Left renal pelvis (tissue), 4 donors: ENCODE data around the gene SP7. TPM values are rescaled to one million over a fixed set of nuclear protein-coding genes. Genes with fewer than 3 reads are reported as not detected.
A peak's percentile ranks its signal among the peaks of the same experiment; 100 is the strongest.
"Not testable (repeated sequence)": the region's sequence is repeated elsewhere in the genome, so short reads cannot be mapped to it uniquely, and the experiment has no call there.

Experiments used
- DNase-seq, 4 donors: peaks; one replicate each; pipeline ENCODE4 v3.0.0-alpha.2; 2013; ENCODE audit warnings: low read depth in 4 of 4, low spot score in 3 of 4
- polyA plus RNA-seq, 4 donors: library from polyadenylated mRNA; unstranded; fragments of 120-200 nt; gene quantifications; one replicate each; pipeline ENCODE4 v1.2.1, GENCODE V29; 2013; ENCODE audit not compliant: insufficient read length in 4 of 4

Gene SP7
- polyA plus RNA-seq, 4 donors = 0.17 to 0.27 (median 0.24) TPM

DNA sequence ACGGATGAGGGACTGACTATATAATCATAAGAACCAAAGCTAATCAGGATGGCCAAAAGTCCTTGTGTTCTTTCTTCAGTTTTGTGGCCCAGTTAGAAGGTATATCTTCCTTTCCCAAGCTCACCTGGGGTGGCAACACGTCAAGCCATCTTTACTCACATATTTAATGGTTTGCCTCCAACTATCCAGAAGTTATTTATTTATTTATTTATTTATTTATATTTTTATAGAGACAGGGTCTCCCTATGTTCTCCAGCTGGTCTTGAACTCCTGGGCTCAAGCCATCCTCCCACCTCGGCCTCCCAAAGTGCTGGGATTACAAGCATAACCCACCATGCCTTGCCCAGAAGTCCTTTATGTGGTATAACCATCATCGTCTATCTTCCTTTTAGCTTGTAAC, 11.8 kb upstream of the SP7 start:
- no peak for DNase-seq

DNA sequence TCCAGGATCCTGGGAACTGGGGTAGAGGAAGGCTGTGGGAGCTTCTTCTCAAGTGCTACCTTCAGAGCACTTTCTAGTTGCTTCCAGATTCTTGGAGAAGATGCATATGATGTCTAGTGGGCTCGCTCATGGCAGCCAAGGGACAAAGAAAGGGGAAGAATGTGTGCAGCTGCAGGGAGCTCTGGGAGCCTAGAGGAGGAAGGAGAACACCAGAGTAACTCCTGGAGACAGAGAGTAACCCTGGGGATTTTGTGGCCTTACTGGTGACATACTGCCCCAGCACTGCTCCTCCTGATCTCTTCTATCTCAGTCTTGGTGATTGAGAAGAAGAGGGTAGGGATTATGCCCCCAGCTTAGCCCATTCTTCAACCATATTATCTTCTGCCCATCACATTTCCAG, 10.3 kb upstream of the SP7 start:
- no peak for DNase-seq

DNA sequence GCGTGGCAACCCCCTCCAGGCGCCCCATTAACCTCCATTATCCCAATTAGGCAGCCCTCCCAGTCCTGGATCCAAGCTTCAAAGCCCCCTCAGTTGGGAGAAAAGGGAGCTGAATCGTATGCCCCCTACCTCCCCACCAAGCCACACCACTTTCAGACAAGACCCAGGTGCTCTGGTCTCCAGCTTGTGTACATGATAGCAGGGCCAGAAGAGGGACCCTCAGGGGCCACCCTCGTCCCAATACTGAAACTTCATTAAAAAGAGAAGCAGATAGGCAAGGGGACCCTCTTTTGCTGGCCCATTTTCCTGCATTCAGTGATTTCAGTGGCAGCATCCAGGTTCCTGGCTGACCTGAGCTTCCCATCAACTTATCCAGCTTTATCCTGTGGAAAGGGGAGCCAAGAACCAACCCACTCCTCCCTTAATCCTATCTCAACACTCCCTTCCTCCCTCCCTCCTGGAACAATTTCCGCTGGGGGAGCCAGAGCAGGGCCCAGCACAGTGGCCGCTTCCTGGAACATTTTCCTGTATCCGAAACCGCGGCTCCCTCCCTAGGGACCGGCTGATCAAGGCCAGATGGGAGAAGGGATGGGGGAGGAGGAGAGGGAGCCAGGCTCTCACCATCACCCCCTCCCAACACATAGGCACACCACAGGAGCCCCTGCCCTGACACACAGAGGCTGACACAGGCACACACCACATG, 9.5 kb upstream of the SP7 start:
- DNase-seq = no peak

DNA sequence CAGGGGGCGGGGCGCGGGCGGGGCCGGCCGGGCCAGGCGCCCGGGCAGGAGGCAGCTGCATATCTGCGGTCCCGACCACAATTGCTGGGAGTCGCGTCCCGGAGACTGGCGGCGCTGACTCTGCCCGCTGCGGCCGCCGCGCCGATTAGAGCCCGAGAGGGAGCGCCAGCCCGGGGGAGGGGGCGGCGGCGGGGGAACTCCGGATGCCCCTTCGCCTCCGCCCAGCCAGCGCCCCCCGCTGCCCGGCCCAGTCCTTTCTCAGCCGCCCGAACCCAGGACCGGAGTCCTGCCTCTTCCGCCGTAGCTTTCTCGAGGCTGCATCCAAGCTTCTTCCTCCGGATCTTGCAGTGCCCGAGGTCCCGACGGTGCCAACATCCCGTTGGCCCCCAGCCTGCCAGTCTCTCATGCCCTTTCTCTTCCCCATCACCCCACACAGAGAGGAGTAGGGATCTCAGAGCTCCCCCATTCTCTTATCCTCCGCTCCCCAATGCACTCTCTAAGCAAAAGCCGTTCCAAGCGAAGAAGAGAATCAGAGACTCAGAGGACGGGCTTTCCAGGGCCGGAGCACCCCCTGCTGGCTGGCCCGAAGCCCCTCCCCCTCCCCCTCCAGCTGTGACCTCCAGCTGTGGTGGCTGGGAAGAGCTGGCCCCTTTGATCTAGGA, 8.8 kb upstream of the SP7 start:
- DNase-seq = peak in 1 of 4 donors; percentile 70

DNA sequence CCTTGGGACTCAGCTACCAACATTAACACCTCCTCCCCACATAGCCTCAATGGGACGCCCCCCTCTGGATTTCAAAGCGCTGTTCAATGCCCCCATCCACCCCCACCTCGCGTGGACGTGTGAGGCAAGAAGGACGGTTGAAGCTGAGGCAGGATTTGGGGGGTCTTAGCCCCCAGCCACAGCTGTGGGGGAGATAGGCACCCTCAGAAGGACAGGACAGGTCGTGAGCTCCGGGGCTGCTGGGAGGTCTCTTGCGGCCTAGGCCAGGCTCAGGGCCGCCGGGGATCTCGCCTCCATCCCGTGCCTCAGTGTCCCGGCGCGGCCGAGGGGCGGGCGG, 8.3 kb upstream of the SP7 start:
- no peak for DNase-seq

DNA sequence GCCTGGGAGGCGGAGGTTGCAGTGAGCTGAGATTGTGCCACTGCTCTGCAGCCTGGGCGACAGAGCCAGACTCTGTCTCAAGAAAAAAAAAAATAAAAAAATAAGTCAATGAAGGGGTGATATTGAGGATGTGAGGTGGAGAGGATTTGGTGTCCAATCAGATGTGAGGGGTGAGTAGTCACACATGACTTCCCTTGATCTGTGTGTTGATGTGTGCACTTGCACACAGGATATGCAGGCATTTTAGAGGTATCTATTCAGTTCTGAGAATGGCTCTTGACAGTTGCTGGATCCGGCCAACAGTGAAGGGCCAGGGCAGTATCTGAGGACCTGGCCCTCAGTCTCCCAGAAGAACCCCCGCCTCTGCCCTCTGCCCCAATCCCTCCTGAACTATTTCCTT, 7.8 kb upstream of the SP7 start:
- DNase-seq = no peak

DNA sequence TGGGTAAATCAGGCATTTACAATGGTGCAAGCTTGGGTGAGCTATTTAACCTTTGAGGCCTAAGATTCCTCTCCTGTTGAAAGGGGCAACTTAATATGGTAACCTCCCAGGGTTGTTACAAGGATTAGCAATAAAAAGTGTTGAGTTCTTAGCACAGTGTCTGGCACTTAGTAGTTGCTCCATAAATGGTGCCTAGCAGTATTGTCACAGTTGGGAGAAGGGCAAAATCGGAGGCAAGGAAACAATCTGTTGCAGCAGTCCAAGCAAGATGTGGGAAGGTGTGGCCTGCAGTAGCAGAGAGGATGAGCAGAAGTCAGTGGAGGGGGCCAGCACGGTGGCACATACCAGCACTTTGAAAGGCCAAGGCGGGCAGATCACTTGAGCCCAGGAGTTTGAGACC, 7.3 kb upstream of the SP7 start:
- no peak for DNase-seq

DNA sequence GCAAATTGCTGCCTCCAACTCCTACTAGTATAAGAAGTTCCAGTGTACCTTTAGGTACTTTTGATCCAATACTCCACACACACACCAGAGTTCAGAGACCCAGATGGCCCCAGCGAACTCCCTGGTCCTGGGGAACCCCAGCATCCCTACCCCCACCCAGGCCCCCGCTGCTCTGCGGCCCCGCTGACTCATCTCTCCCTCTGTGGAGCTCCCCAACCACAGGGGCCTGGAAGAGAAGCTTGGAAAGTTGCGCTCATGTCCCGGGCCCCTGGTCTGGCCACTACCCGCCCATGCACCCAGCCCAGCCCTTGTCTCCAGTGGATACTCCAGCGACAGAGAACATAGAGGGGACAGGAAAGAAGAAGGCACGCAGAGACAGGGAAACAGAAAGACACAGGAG, 4.2 kb upstream of the SP7 start:
- DNase-seq = no peak

DNA sequence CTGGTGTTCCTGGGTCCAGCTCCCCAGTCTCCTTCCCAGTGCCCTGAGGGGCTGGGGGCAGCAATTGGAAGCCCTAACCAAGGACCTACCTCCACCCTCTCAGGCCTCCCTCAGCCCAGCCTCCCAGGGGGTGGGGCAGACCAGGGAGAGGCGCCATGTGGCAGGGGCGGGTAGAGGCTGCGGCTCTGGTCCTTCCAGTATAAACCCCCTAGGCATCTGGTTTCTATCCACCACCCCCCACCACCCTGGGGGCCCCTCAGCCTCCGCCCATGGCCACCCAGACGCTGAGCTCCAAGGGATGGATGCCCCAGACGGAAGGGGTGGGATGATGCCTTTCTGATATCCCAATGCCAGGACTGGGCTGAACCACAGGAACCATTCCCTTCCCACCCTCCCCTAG, 2.8 kb upstream of the SP7 start:
- DNase-seq = no peak

DNA sequence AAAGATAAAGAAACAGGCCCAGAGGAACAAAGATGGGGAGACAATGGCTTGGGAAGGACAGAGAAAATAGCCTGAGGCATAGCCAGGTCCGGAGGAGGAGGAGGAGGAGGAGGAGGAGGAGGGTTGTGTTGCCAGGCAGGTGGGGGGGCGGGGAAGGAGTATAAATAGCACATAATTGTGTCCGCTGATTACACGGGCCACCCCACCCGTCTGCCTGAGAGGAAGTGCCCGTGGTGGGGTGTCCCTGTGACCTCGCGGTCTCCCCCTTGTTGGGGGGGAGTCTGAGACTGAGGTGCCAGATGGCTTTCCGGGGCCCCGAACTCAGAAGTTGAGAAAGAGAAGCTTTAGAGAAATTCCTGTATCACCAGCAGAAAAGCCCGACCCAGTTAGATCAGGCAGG, 1.9 kb upstream of the SP7 start:
- DNase-seq = no peak

DNA sequence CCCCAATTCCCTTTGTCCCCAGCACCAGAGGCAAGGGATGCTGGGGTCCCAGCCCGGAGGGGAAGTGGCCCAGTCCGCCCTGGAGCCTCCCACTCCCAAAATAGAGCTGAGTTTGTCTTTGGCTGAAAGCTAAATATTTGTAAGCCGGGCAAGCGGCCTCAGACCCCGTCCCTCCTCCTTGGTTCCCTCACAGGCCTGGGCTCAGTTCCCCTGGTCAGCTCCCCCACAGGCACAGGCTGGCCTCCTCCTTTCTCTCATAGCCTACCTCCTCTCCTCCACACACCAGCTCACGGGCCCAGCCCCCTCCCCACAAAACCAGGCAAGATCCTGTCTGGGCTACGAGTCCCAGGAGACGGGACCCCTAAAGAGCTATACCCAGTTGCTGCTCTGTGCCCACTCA, 1.3 kb downstream of the SP7 start:
- no peak for DNase-seq

DNA sequence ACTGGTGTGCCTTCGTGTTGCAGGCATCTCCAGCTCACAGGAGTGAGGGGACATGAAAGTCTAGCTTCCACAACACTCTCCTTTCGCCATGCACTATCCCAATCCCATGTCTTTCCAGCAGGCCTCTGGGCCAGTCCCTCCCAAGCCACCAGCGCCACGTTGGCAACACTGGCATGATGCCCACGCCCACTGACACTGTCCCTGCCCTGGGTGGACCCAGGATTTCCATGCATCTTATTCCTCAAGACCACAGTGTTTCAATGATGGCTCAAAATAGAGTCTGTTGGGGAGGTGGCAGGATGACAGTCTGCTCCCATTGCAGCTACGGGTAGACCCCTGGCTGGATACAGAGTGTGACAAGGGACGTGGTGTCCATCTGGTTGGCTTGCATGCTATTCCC, 2.3 kb downstream of the SP7 start:
- DNase-seq = no peak

DNA sequence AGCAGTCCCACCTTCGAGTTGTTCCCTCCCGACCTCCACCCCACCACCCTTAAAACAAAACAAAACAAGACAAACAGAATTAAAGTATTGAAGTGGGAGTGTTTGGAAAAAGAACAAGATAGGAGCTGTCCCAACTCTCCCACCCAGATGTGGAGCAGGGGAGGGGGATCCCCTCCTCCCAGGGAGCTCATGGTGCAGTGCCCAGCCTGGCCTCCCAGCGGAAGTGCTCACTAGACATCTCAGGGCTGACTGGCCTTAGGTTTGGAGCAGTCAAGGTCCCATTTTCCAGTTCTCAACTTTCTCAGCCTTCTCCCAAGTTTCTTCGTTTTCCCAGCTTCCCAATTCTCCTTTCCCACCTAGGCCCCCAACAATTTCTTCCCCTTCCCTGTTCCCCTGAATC, 2.9 kb downstream of the SP7 start:
- no peak for DNase-seq

DNA sequence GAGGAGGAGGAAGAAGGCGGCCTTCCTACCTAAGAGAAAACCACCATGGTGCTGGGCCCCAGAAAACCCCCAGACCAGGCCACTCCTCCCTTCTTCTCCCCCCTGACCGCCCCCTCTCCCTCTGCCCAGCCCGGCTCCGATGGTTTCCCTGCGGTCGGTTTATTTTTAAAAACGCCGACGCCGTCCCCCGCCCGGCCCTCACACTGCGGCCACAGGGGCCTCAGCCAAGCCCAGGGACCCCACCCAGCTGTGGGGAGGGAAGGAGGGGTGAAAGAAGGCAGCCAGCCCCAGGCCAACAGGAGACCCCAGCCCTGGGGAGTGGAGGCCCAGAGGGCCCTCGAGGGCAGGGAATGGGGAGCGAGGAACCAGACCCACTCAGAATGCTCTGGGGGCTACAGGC, 3.4 kb downstream of the SP7 start:
- no peak for DNase-seq

DNA sequence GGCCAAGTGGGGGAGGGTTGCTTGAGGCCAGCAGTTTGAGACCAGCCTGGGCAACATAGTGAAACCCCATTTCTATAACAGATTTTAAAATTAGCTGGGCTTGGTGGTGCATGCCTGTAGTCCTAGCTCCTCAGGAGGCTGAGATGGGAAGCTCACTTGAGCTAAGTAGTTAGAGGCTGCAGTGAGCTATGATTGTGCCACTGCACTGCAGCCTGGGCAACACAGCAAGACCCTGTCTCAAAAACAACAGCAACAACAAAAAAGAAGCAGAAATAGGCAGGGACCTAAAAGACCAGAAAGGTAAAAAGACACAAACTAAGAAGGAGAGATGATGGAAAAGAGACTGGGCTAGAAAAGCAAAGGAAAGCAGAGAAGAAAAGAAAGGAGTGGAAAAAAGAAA, 3.8 kb downstream of the SP7 start:
- not testable (repeated sequence) for DNase-seq

DNA sequence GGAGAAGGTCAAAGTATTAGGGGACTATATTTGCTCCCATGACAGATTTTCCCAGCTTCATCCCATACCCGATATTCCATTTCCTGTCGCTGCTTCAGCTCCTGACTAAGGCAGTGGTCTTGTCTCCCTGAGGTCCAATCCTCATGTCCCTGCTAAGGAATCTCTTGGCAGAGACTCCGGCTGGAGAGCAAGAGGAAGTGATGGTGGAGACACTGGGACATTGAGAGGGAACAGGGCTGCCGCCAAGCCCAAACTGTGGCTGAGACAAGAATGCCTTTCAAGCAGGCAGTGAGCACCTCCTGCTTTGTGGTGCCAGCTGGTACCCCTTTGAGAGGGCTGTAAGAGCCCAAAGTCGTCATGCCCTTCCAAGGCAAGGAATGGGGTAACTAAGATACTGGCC, 5.5 kb downstream of the SP7 start:
- DNase-seq = no peak

DNA sequence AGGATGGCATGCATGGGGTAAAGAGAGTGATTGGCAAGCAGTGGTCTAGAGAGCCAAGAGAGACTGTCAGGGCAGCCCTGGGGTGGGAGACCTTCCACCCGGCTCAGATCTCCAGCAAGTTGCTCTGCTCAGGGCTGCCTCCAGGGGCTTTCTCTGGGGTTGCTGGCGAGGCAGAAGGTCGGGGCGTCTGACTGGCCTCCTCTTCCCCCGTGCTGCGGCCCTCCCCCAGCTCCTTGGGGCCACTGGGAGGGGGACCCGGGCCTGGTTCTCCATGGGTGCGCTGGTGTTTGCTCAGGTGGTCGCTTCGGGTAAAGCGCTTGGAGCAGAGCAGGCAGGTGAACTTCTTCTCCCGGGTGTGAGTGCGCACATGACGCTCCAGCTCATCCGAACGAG, 8.1 kb downstream of the SP7 start:
- no peak for DNase-seq

DNA sequence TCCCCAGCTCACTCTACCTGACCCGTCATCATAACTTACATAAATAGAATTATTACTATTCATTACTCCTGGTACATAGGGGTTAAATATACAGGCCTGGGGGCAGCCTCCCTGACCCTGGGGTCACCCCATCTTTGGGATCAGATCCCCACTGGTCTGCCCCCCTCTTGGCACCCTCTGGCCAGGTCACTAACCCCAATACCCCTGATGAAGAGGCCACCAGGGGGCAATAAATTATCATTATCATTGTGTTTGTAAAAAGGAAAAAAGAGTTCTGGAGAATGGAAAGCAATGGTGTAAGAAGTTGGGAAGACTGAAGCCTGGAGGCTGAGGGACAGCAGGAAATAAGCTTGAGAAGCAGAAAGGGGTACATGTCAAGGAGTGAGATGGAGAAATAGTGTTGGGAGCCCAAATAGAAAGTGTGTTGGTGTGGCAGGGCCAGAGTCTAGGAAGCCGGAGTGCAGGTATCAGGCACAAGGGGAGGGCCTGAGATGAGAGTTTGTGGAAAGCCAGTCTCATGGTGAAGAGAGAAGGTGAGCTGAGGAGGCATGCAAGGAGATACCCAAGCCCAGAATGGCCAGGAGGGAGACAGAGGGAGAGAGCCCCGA, 8.6 kb downstream of the SP7 start:
- DNase-seq = no peak

DNA sequence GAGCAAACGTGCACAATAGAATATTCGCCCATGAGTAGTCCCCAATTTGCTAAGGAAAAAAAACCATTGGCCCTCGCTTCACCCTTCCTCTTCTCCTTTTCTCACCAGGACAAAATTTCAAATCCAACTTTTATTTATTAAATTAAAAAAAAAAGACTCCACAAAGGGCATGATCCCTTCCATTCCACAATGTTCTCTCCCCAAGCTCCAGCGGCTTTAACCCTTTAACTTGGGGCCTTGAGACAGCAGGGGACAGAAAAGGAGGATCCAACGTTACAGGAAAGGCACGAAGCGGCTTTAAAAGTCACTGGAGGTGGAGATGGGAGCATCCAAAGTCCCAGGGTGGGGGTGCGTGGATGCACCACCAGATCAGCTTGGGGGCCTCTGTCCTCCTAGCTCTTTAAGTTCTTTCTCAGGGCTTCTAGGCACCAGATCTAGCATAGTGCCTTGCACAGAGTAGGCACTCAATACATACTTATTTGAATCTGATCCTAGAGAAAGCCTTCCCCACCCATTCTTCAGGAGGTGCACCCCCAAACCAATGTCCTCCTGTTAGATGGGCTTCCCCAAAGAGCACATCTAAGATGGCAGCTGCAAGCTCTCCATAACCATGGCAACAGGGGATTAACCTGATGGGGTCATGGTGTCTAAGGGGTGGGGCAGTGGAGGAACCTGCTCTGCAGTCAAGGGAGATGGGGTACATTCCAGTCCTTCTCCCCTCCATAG, 9.5 kb downstream of the SP7 start:
- no peak for DNase-seq

DNA sequence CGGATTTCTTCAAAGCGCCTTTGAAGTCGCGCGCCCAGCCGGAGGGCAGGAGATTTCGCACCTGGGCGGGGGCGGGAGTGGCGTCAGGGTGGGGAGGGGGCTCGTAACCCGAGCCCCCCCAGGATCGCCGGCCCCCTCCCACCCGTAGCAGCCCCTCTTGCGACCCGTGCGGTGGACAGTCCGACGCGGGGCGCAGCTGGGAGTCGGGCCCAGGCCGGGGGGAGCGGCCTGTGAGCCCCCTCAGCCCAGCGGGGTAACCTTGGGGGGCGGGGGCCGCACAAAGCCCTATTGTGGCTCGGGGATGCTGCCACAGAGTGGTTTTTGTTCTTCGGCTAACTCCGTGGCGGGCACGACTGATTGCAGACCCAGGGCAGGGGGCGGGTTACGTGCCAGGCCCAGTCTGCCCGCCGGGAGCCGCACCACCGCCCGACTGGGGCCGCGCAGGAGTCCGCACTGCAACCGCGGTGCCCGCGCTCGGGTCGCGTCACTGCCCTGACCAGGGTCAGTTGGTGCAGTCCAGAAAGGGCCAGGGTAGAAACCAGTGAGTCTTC, 10.6 kb downstream of the SP7 start:
- DNase-seq = no peak

DNA sequence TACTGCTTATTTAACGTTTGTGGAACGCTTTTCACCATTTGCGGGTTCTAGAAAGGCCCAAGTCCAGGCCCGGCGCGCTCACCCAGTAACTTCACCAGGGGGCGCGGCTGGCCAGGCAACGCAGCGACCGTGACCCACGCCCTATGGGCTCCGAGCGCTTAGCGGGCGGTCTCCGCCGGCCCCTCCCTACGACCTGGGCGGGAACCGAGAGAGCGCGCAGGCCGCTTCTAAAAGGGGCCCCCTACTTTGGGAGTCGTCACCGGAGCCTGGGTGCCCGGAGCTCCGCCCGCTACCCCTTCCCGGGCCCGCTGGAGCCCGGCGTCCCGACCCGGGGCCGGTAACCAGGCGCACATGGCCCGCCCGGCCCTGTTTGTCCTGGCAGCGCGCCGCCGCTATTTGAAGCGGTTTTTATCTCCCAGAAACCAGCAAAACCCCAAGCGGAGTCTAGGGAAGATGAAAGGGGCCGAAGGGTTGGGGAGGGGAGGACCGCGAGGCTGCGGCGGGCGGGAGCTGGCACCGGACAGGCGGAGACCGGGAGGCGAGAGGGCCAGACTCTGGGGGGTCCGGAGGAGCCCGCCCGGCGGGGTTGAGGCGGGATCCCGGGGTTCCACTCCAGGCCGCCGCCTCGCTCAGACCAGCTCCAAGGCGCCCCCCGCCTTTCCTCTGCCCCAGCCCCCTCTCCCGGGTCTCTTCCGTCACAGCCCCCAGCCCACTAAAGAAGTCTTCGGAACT, 11.2 kb downstream of the SP7 start:
- DNase-seq = peak; percentile 73 to 87 (median 78)
